Esophagus muscularis mucosa (tissue), 4 donors: ENCODE results near the gene NTM. TPM values are rescaled to one million over a fixed set of nuclear protein-coding genes. Genes with fewer than 3 reads are reported as not detected.

Source experiments
- DNase-seq: peaks from one replicate; pipeline ENCODE4 v3.0.0-alpha.2; 2017; ENCODE audit errors: extremely low spot score
- H3K27ac ChIP-seq, 4 donors: fragments of 200-600 bp; sonication (generic); replicated peaks in 1 of 4; 1 replicate in 3 of 4; 2 replicates in 1 of 4; pipeline ENCODE4 v1.5.1; 2016 to 2019; ENCODE audit warnings: mild to moderate bottlenecking in 1 of 4
- H3K27me3 ChIP-seq, 4 donors: fragments of 200-600 bp; sonication (generic); one replicate each; pipeline versions ENCODE4 v1.5.1 to v1.6.0; 2016 to 2019
- H3K36me3 ChIP-seq, 4 donors: fragments of 200-600 bp; sonication (generic); one replicate each; pipeline ENCODE4 v1.5.1; 2016 to 2019
- H3K4me1 ChIP-seq, 4 donors: fragments of 200-600 bp; sonication (generic); one replicate each; pipeline ENCODE4 v1.5.1; 2016 to 2019
- H3K4me3 ChIP-seq, 4 donors: fragments of 200-600 bp; sonication (generic); 1 replicate in 2 of 4; 2 replicates in 2 of 4; pipeline ENCODE4 v1.5.1; 2016 to 2019; ENCODE audit warnings: mild to moderate bottlenecking in 4 of 4, moderate library complexity in 1 of 4
- H3K9me3 ChIP-seq, 4 donors: fragments of 200-600 bp; sonication (generic); 1 replicate in 3 of 4; 2 replicates in 1 of 4; pipeline ENCODE4 v1.5.1; 2016 to 2019
- CTCF ChIP-seq, 3 experiments: fragments of 200-600 bp in 2 of 3; fragments of 450-650 bp in 1 of 3; sonication (generic) in 2 of 3; IDR thresholded peaks; one replicate each; pipeline ENCODE4 v1.5.1; 2017 to 2019; ENCODE audit warnings: antibody characterized with exemption in 3 of 3, mild to moderate bottlenecking in 2 of 3, moderate library complexity in 1 of 3
- EP300 ChIP-seq: sonication (generic); formaldehyde crosslinking; IDR thresholded peaks from one replicate; pipeline ENCODE4 v1.6.1; 2017; ENCODE audit warnings: antibody characterized with exemption
- POLR2A ChIP-seq: fragments of 450-650 bp; IDR thresholded peaks from one replicate; pipeline ENCODE4 v1.6.1; 2017; ENCODE audit warnings: antibody characterized with exemption, moderate library complexity, mild to moderate bottlenecking, low read depth
- POLR2AphosphoS5 ChIP-seq, 2 donors: sonication (generic); formaldehyde crosslinking; IDR thresholded peaks; one replicate each; pipeline ENCODE4 v1.6.1; 2017; ENCODE audit warnings: antibody characterized with exemption in 2 of 2
- WGBS: methylation state at CpG from one replicate; pipeline ENCODE4 v1.1.5; 2018; 5-methylcytosine and 5-hydroxymethylcytosine counted together
- intact Hi-C: fragments of 100-400 bp; cut with DNase I; formaldehyde crosslinking; loops from one replicate; pipeline ENCODE4 v1.15.1; 2023
- total RNA-seq, 4 donors: library from RNA; depleted of rRNA; stranded (reverse); fragments of >200 nt; gene quantifications; one replicate each; pipeline versions ENCODE4 v1.1.0 to v1.2.1, GENCODE V29; 2016

The NTM gene
- total RNA-seq, 4 donors from 2014 or later, result 5.6 to 25.3 (median 8.3) TPM

GRCh38 chr11:131819865-131820264 lies 449.4 kb downstream of the NTM start:
- Histone ChIP-seq H3K27me3 (peaks cover 0 to 23% (median 0%) of the 10 kb centered on the region in 4 donors), H3K4me3 (no peak overlapping the region), H3K4me1 (no peaks in the 10 kb centered on the region), H3K27ac (no peak overlapping the region), H3K9me3 (no peaks in the 10 kb centered on the region), H3K36me3 (no peaks in the 10 kb centered on the region)
- intact Hi-C loops, result no loop called here
- DNase-seq, result no peak
- 98% methylated on average over 10 of the region's 10 CpGs for WGBS
- no peak for TF ChIP-seq POLR2AphosphoS5 (IDR thresholded peaks at IDR 0.05)

- Histone ChIP-seq H3K27ac (no peak overlapping the region), H3K4me1 (no peaks in the 10 kb centered on the region), H3K9me3 (no peaks in the 10 kb centered on the region), H3K4me3 (no peak overlapping the region), H3K27me3 (peaks cover 0 to 19% (median 0%) of the 10 kb centered on the region in 4 donors), H3K36me3 (no peaks in the 10 kb centered on the region)
- intact Hi-C loops, result no loop called here
- no peak for DNase-seq
- TF ChIP-seq CTCF (IDR thresholded peaks at IDR 0.05) (no peak), POLR2AphosphoS5 (IDR thresholded peaks at IDR 0.05) (no peak), POLR2A (no peak), EP300 (no peak)
- 30% methylated on average over 6 of the region's 6 CpGs for WGBS
Observed at GRCh38 chr11:131822506-131822905, 452.1 kb downstream of the NTM start.

GRCh38 chr11:131823772-131824171 lies 453.4 kb downstream of the NTM start:
- TF ChIP-seq POLR2A (no peak), EP300 (no peak), CTCF (IDR thresholded peaks at IDR 0.05) (no peak), POLR2AphosphoS5 (IDR thresholded peaks at IDR 0.05) (no peak)
- 80% methylated on average over 2 of the region's 2 CpGs for WGBS
- no peak for DNase-seq
- no peak overlapping the region for H3K4me3 ChIP-seq
- no peaks in the 10 kb centered on the region for H3K9me3 ChIP-seq
- H3K4me1 ChIP-seq, result no peaks in the 10 kb centered on the region
- H3K27me3 ChIP-seq, result peaks cover 0 to 13% (median 0%) of the 10 kb centered on the region in 4 donors
- intact Hi-C loops, result no loop called here
- H3K36me3 ChIP-seq, result no peaks in the 10 kb centered on the region
- no peak overlapping the region for H3K27ac ChIP-seq

GRCh38 chr11:131824771-131825170 lies 454.4 kb downstream of the NTM start:
- DNase-seq, result no peak
- TF ChIP-seq POLR2AphosphoS5 (IDR thresholded peaks at IDR 0.05) (no peak), EP300 (no peak), POLR2A (no peak), CTCF (IDR thresholded peaks at IDR 0.05) (no peak)
- Histone ChIP-seq H3K9me3 (no peaks in the 10 kb centered on the region), H3K4me3 (no peak overlapping the region), H3K27me3 (peaks cover 0 to 13% (median 0%) of the 10 kb centered on the region in 4 donors), H3K36me3 (no peaks in the 10 kb centered on the region), H3K27ac (no peak overlapping the region), H3K4me1 (no peaks in the 10 kb centered on the region)
- intact Hi-C loops, result no loop called here
- WGBS, result 76% methylated on average over 3 of the region's 3 CpGs

GRCh38 chr11:131827430-131827829 lies 457.0 kb downstream of the NTM start:
- Histone ChIP-seq H3K27me3 (peaks cover 0 to 3% (median 0%) of the 10 kb centered on the region in 4 donors), H3K9me3 (peaks cover 0 to 6% (median 0%) of the 10 kb centered on the region in 4 donors), H3K36me3 (no peaks in the 10 kb centered on the region), H3K4me1 (no peaks in the 10 kb centered on the region), H3K27ac (no peak overlapping the region), H3K4me3 (no peak overlapping the region)
- intact Hi-C loops, result no loop called here
- DNase-seq, result no peak
- 78% methylated on average over 1 of the region's 1 CpG for WGBS
- TF ChIP-seq POLR2AphosphoS5 (IDR thresholded peaks at IDR 0.05) (no peak), CTCF (IDR thresholded peaks at IDR 0.05) (no peak), EP300 (no peak), POLR2A (no peak)
